Panc1 (cell line): ENCODE measurements around the gene SLC25A45. TPM values are rescaled to one million over a fixed set of nuclear protein-coding genes. Genes with fewer than 3 reads are reported as not detected.

ENCODE experiments used
- ATAC-seq: fragments of 200-7000 bp; cut with Tn5 transposase; 2 replicates; pipeline ENCODE4 v1.9.1; 2020; ENCODE audit warnings: mild to moderate bottlenecking, moderate library complexity
- BruUV-seq: library from RNA; stranded (reverse); fragments of 400-500 nt; replicated peaks from 2 replicates; lab custom pipeline; 2021; lab: Mats Ljungman, UMichigan
- CTCF ChIA-PET: fragments of 300-600 bp; sonication (Branson Sonifier 250); formaldehyde crosslinking; loops from one replicate; lab custom pipeline; 2022; ENCODE audit warnings: antibody characterized with exemption; lab: Charles Lee
- POLR2A ChIA-PET: fragments of 300-600 bp; sonication (Branson Sonifier 250); formaldehyde crosslinking; loops from one replicate; lab custom pipeline; 2022; ENCODE audit warnings: antibody characterized with exemption; lab: Charles Lee
- DNase-seq: peaks from one replicate; pipeline ENCODE4 v3.0.0-alpha.2; 2010; ENCODE audit warnings: low read depth, low spot score
- H3K27ac ChIP-seq: 2 replicates; pipeline ENCODE4 v1.5.1; 2011; ENCODE audit warnings: mild to moderate bottlenecking, low read length, inconsistent platforms
- H3K27me3 ChIP-seq: fragments of 200-500 bp; sonication (Bioruptor generic); 2 replicates; pipeline ENCODE4 v1.6.0; 2014; ENCODE audit warnings: low read length, inconsistent platforms; ENCODE audit not compliant: control insufficient read depth, insufficient read depth
- H3K36me3 ChIP-seq: fragments of 200-500 bp; sonication (Bioruptor generic); 2 replicates; pipeline ENCODE4 v1.5.1; 2014; ENCODE audit warnings: inconsistent platforms, mild to moderate bottlenecking, low read length, moderate library complexity; ENCODE audit not compliant: control insufficient read depth, insufficient read depth
- H3K4me1 ChIP-seq: 2 replicates; pipeline ENCODE4 v1.5.1; 2011; ENCODE audit warnings: inconsistent platforms, mild to moderate bottlenecking, low read length, moderate library complexity; ENCODE audit not compliant: control insufficient read depth, insufficient read depth
- H3K4me3 ChIP-seq, 2 experiments: 2 replicates each; pipeline ENCODE4 v1.5.1; 2011 to 2012; ENCODE audit warnings: low read depth in 2 of 2, low read length in 2 of 2, mild to moderate bottlenecking in 2 of 2, inconsistent platforms in 1 of 2, moderate library complexity in 1 of 2
- H3K9me3 ChIP-seq: fragments of 200-500 bp; sonication (Bioruptor generic); 2 replicates; pipeline ENCODE4 v1.5.1; 2014; ENCODE audit warnings: low read depth, mild to moderate bottlenecking, inconsistent platforms, low read length, moderate library complexity; ENCODE audit not compliant: control insufficient read depth, insufficient read depth
- POLR2AphosphoS5 ChIP-seq: IDR thresholded peaks from 2 replicates; pipeline ENCODE4 v1.6.1; 2012; ENCODE audit warnings: mild to moderate bottlenecking, low read depth, low read length, moderate library complexity
- REST ChIP-seq, 2 experiments: IDR thresholded peaks; 2 replicates each; pipeline ENCODE4 v1.6.1; 2011 to 2012; ENCODE audit warnings: low read depth in 2 of 2, control low read depth in 1 of 2, low read length in 1 of 2, mild to moderate bottlenecking in 1 of 2, moderate library complexity in 1 of 2; ENCODE audit not compliant: insufficient read depth in 1 of 2
- SIN3A ChIP-seq: IDR thresholded peaks from 2 replicates; pipeline ENCODE4 v1.6.1; 2012; ENCODE audit warnings: low read depth, mild to moderate bottlenecking, low read length, moderate library complexity, borderline replicate concordance; ENCODE audit not compliant: insufficient read depth
- TCF7L2 ChIP-seq: IDR thresholded peaks from 2 replicates; pipeline ENCODE4 v1.6.1; 2011; ENCODE audit warnings: mild to moderate bottlenecking, low read depth, low read length, inconsistent platforms
- in situ Hi-C: cut with HindIII; loops from 2 replicates; pipeline ENCODE4 v1.10.0; 2016; ENCODE audit warnings: low sequenced_read_pairs, low pct_unique_long_range_greater_than_20kb
- intact Hi-C: fragments of 100-400 bp; cut with micrococcal nuclease; formaldehyde crosslinking; loops from one replicate; pipeline ENCODE4 v1.10.0; 2022; ENCODE audit not compliant: unreplicated experiment
- total RNA-seq: library from RNA; stranded (reverse); gene quantifications from one replicate; pipeline ENCODE4 v1.2.1, GENCODE V29; 2021; ENCODE audit not compliant: unreplicated experiment
- TF ChIP-seq, protein P1 (sequence below): fragments of 450-650 bp; IDR thresholded peaks from 2 replicates; pipeline ENCODE4 v1.5.1; 2017; ENCODE audit warnings: mild to moderate bottlenecking

SLC25A45 gene
- total RNA-seq, 1 experiment from 2014 or later, result 9.8 TPM

GRCh38 chr11:65398362-65398910, 16.0 kb upstream of the SLC25A45 start:
- Histone ChIP-seq H3K4me1 (no peaks in the 10 kb centered on the region), H3K4me3 (no peak overlapping the region), H3K9me3 (no peaks in the 10 kb centered on the region), H3K27ac (no peak overlapping the region), H3K36me3 (peaks cover 3% of the 10 kb centered on the region; the same call in 1 of the 2 replicates), H3K27me3 (no peaks in the 10 kb centered on the region)
- ChIA-PET CTCF (interaction anchor here (1.1 kb wide), 1 partner anchor 16 kb away, joined by 3 read pairs; the partner anchor contains the start of gene SLC25A45), POLR2A (interaction anchor here (0.6 kb wide), 1 partner anchor 20 kb away, joined by 4 read pairs; no protein-coding TSS in a partner anchor)
- intact Hi-C loops, result no loop called here
- BruUV-seq, result no TSS peak
- TF ChIP-seq TCF7L2 (no peak), SIN3A (no peak), POLR2AphosphoS5 (no peak)
- TF ChIP-seq, protein P1, sequence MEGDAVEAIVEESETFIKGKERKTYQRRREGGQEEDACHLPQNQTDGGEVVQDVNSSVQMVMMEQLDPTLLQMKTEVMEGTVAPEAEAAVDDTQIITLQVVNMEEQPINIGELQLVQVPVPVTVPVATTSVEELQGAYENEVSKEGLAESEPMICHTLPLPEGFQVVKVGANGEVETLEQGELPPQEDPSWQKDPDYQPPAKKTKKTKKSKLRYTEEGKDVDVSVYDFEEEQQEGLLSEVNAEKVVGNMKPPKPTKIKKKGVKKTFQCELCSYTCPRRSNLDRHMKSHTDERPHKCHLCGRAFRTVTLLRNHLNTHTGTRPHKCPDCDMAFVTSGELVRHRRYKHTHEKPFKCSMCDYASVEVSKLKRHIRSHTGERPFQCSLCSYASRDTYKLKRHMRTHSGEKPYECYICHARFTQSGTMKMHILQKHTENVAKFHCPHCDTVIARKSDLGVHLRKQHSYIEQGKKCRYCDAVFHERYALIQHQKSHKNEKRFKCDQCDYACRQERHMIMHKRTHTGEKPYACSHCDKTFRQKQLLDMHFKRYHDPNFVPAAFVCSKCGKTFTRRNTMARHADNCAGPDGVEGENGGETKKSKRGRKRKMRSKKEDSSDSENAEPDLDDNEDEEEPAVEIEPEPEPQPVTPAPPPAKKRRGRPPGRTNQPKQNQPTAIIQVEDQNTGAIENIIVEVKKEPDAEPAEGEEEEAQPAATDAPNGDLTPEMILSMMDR, result no peak
- in situ Hi-C loops, result no loop called here
- ATAC-seq, result no peak
- DNase-seq, result no peak

GRCh38 chr11:65396769-65397745, 14.6 kb upstream of the SLC25A45 start:
- Histone ChIP-seq H3K4me1 (no peaks in the 10 kb centered on the region), H3K27me3 (no peaks in the 10 kb centered on the region), H3K36me3 (no peaks in the 10 kb centered on the region; the same call in 1 of the 2 replicates), H3K27ac (no peak overlapping the region), H3K4me3 (no peak overlapping the region), H3K9me3 (no peaks in the 10 kb centered on the region)
- in situ Hi-C loops, result no loop called here
- no TSS peak for BruUV-seq
- intact Hi-C loops, result no loop called here
- DNase-seq (no peak), ATAC-seq (no peak)
- TF ChIP-seq POLR2AphosphoS5, result no peak
- no peak for TF ChIP-seq REST (IDR thresholded peaks at IDR 0.05; ENCODE audit: insufficient read depth in 1 of 2, low read depth in 2 of 2, low read length in 1 of 2)
- TF ChIP-seq SIN3A, result no peak
- TF ChIP-seq TCF7L2, result no peak
- TF ChIP-seq, protein P1, result no peak
- CTCF ChIA-PET, result interaction anchor here (0.6 kb wide), 1 partner anchor 197 kb away, joined by 4 read pairs; no protein-coding TSS in a partner anchor
- POLR2A ChIA-PET, result no interaction called here
